NCI-H82 (cell line): ENCODE data around the gene MRGPRX2.

Experiments used
- DNase-seq: peaks from one replicate; lab custom pipeline; 2025; lab: John Stamatoyannopoulos, UW

MRGPRX2 gene

GRCh38 chr11:19075636-19076035 is 15.1 kb upstream of the MRGPRX2 start:
- DNase-seq = no peak

GRCh38 chr11:19073454-19074415 is 13.2 kb upstream of the MRGPRX2 start:
- no peak for DNase-seq

GRCh38 chr11:19072464-19072863 is 11.9 kb upstream of the MRGPRX2 start:
- no peak for DNase-seq

GRCh38 chr11:19071255-19071654 is 10.7 kb upstream of the MRGPRX2 start:
- DNase-seq = peak; percentile 89

GRCh38 chr11:19059833-19060232 is 684 bp downstream of the MRGPRX2 start:
- DNase-seq = no peak

- DNase-seq = no peak
Measured at GRCh38 chr11:19055905-19056304, 4.6 kb downstream of the MRGPRX2 start.

- no peak for DNase-seq
Measured at GRCh38 chr11:19055016-19055415, 5.5 kb downstream of the MRGPRX2 start.

- no peak for DNase-seq
Measured at GRCh38 chr11:19053909-19054308, 6.6 kb downstream of the MRGPRX2 start.

GRCh38 chr11:19050281-19050680 is 10.2 kb downstream of the MRGPRX2 start:
- no peak for DNase-seq

- DNase-seq = no peak
Measured at GRCh38 chr11:19049351-19049750, 11.2 kb downstream of the MRGPRX2 start.

GRCh38 chr11:19040051-19040450 is 20.5 kb downstream of the MRGPRX2 start:
- no peak for DNase-seq

GRCh38 chr11:19039409-19039808 is 21.1 kb downstream of the MRGPRX2 start:
- no peak for DNase-seq

GRCh38 chr11:19032990-19033389 is 27.5 kb downstream of the MRGPRX2 start:
- DNase-seq = no peak

- peak; percentile 0 for DNase-seq
Measured at GRCh38 chr11:19027829-19028595, 32.5 kb downstream of the MRGPRX2 start.

GRCh38 chr11:19026862-19027261 is 33.7 kb downstream of the MRGPRX2 start:
- DNase-seq = no peak

GRCh38 chr11:19025481-19026406 is 34.8 kb downstream of the MRGPRX2 start:
- DNase-seq = no peak

GRCh38 chr11:19020831-19021230 is 39.7 kb downstream of the MRGPRX2 start:
- no peak for DNase-seq

- DNase-seq = no peak
Measured at GRCh38 chr11:19018901-19019300, 41.6 kb downstream of the MRGPRX2 start.

GRCh38 chr11:19013181-19013857 is 47.2 kb downstream of the MRGPRX2 start:
- DNase-seq = peak; percentile 1

GRCh38 chr11:19012636-19013035 is 47.9 kb downstream of the MRGPRX2 start:
- DNase-seq = no peak
